Measurements from ENCODE around the gene PCGF1.
A peak's percentile ranks its signal among the peaks of the same experiment; 100 is the strongest.

Gene PCGF1

DNA sequence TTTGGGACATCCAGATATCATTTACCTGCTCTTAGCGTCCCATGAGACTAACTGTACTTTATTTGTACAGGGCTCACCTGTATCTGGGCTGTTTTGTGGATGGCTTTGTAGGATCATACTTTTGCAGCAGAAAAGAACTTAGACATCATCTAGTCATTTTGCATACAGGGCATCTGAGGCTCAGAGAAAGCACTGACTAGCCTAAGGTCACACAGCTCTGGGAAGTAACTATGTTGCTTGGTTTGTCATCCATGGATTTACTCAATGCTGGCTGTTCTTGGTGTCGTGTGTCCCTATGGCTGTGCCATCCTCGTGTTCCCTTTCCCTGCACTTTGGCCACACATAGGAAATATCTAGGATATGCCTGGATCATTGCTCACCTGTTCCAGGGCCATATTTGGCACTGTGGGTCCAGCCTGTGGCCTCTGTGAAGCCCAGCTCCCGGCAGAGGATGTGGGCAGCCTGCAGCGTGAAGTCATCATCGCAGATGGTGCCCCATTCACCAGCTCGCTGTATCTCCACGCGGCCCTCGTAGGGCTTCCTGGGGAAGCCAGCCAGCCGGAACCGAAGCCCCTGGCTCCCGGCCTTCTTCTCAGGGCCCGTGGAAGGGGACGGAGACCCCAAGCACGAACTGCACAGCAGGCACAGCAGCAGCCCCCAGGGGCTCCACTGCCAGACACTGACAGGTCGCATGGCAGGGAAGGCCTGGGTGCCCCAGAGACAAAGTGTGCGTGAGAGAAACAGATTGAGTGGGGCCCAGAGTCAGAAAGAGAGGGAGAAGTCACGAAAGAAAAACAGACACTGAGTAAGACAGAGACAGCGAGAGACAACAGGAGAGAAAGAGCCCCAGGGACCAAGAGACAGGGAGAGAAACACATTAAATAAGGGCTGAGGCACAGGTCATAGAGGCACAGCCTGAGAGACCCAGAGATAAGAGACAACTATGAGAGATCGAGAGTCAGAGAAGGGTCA, 44.7 kb upstream of the PCGF1 start:
- no peak for ATAC-seq
- TF ChIP-seq ESRRG (CRISPR knock-in tag; IDR thresholded peaks at IDR 0.05) (no peak), RARB (CRISPR knock-in tag; IDR thresholded peaks at IDR 0.05) (no peak), CSDC2 (CRISPR knock-in tag; IDR thresholded peaks at IDR 0.05) (no peak), ISL1 (CRISPR knock-in tag; IDR thresholded peaks at IDR 0.05) (no peak), SNAI2 (CRISPR knock-in tag; IDR thresholded peaks at IDR 0.05) (no peak), ARNTL (CRISPR knock-in tag; IDR thresholded peaks at IDR 0.05; ENCODE audit: borderline replicate concordance, low read depth) (no peak), ZFP3 (CRISPR knock-in tag; IDR thresholded peaks at IDR 0.05) (no peak)
- TF ChIP-seq, protein P1, sequence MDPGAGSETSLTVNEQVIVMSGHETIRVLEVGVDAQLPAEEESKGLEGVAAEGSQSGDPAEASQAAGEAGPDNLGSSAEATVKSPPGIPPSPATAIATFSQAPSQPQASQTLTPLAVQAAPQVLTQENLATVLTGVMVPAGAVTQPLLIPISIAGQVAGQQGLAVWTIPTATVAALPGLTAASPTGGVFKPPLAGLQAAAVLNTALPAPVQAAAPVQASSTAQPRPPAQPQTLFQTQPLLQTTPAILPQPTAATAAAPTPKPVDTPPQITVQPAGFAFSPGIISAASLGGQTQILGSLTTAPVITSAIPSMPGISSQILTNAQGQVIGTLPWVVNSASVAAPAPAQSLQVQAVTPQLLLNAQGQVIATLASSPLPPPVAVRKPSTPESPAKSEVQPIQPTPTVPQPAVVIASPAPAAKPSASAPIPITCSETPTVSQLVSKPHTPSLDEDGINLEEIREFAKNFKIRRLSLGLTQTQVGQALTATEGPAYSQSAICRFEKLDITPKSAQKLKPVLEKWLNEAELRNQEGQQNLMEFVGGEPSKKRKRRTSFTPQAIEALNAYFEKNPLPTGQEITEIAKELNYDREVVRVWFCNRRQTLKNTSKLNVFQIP (CRISPR knock-in tag; IDR thresholded peaks at IDR 0.05; ENCODE audit: borderline replicate concordance, low read depth): no peak

DNA sequence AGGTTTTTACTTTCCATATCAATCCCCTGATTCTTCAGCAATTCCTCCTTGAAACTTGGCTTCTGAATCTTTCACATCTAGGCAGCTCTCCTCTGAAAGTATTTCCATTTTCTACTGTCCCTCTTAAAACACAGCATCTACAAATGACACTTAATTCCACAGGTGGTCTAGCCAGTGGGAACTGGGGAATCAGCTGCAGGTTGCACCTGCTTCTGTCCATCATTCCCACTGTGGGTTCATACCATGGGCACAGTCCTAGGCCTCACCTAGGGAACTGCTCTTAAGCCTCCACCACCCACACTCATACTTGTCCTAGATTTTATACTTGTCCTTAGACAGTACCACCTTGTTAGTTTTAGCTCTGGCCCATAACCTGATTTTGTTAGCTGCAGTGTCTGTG, 44.0 kb upstream of the PCGF1 start:
- ATAC-seq: no peak
- no peak for TF ChIP-seq BACH2 (CRISPR knock-in tag; IDR thresholded peaks at IDR 0.05; ENCODE audit: borderline replicate concordance)
- no peak for TF ChIP-seq OSR1 (CRISPR knock-in tag; IDR thresholded peaks at IDR 0.05)
- TF ChIP-seq ZFP3 (CRISPR knock-in tag; IDR thresholded peaks at IDR 0.05): no peak

DNA sequence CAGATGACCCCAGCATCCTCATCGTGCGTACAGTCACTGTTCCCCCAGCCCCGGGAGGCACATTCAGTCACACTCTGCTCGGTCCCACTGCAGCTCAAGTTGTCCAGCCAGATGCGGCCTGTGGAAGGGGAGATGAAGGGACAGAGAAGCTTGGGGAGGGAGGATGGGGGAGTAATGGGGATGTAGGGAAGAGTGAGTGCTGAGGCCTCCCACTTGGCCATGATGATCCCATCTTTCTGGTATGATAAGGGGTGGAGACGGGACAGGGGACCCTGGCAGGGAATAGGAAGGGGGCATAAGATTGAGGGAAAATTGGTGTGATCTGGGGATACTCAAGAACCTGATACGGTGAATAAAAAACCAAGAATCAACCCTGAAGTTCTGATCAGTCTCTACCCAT, 42.7 kb upstream of the PCGF1 start:
- ATAC-seq: no peak
- TF ChIP-seq ZC3H10 (CRISPR knock-in tag; IDR thresholded peaks at IDR 0.05): no peak
- TF ChIP-seq TOX (CRISPR knock-in tag; IDR thresholded peaks at IDR 0.05; ENCODE audit: borderline replicate concordance): no peak
- no peak for TF ChIP-seq ISL1 (CRISPR knock-in tag; IDR thresholded peaks at IDR 0.05)
- TF ChIP-seq ZFP30 (CRISPR knock-in tag; IDR thresholded peaks at IDR 0.05): no peak
- TF ChIP-seq SNAI2 (CRISPR knock-in tag; IDR thresholded peaks at IDR 0.05): no peak
- TF ChIP-seq, protein P2, sequence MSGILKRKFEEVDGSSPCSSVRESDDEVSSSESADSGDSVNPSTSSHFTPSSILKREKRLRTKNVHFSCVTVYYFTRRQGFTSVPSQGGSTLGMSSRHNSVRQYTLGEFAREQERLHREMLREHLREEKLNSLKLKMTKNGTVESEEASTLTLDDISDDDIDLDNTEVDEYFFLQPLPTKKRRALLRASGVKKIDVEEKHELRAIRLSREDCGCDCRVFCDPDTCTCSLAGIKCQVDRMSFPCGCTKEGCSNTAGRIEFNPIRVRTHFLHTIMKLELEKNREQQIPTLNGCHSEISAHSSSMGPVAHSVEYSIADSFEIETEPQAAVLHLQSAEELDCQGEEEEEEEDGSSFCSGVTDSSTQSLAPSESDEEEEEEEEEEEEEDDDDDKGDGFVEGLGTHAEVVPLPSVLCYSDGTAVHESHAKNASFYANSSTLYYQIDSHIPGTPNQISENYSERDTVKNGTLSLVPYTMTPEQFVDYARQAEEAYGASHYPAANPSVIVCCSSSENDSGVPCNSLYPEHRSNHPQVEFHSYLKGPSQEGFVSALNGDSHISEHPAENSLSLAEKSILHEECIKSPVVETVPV (CRISPR knock-in tag; IDR thresholded peaks at IDR 0.05): no peak
- no peak for TF ChIP-seq OSR1 (CRISPR knock-in tag; IDR thresholded peaks at IDR 0.05)
- TF ChIP-seq ZNF70 (CRISPR knock-in tag; IDR thresholded peaks at IDR 0.05): no peak
- TF ChIP-seq ZFP3 (CRISPR knock-in tag; IDR thresholded peaks at IDR 0.05): no peak
- TF ChIP-seq, protein P3, sequence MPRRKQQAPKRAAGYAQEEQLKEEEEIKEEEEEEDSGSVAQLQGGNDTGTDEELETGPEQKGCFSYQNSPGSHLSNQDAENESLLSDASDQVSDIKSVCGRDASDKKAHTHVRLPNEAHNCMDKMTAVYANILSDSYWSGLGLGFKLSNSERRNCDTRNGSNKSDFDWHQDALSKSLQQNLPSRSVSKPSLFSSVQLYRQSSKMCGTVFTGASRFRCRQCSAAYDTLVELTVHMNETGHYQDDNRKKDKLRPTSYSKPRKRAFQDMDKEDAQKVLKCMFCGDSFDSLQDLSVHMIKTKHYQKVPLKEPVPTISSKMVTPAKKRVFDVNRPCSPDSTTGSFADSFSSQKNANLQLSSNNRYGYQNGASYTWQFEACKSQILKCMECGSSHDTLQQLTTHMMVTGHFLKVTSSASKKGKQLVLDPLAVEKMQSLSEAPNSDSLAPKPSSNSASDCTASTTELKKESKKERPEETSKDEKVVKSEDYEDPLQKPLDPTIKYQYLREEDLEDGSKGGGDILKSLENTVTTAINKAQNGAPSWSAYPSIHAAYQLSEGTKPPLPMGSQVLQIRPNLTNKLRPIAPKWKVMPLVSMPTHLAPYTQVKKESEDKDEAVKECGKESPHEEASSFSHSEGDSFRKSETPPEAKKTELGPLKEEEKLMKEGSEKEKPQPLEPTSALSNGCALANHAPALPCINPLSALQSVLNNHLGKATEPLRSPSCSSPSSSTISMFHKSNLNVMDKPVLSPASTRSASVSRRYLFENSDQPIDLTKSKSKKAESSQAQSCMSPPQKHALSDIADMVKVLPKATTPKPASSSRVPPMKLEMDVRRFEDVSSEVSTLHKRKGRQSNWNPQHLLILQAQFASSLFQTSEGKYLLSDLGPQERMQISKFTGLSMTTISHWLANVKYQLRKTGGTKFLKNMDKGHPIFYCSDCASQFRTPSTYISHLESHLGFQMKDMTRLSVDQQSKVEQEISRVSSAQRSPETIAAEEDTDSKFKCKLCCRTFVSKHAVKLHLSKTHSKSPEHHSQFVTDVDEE (CRISPR knock-in tag; IDR thresholded peaks at IDR 0.05): no peak
- TF ChIP-seq CREB5 (CRISPR knock-in tag; IDR thresholded peaks at IDR 0.05; ENCODE audit: low read depth): no peak
- no peak for TF ChIP-seq RARB (CRISPR knock-in tag; IDR thresholded peaks at IDR 0.05)
- TF ChIP-seq ARNTL (CRISPR knock-in tag; IDR thresholded peaks at IDR 0.05; ENCODE audit: borderline replicate concordance, low read depth): no peak

- peak; percentile 64 for ATAC-seq
- TF ChIP-seq, protein P3 (CRISPR knock-in tag; IDR thresholded peaks at IDR 0.05): no peak
- no peak for TF ChIP-seq ISL1 (CRISPR knock-in tag; IDR thresholded peaks at IDR 0.05)
- TF ChIP-seq CREB5 (CRISPR knock-in tag; IDR thresholded peaks at IDR 0.05; ENCODE audit: low read depth): no peak
- TF ChIP-seq TCF4 (CRISPR knock-in tag; IDR thresholded peaks at IDR 0.05; ENCODE audit: borderline replicate concordance): no peak
- TF ChIP-seq ZNF565 (CRISPR knock-in tag; conservative IDR thresholded peaks at IDR 0.05; ENCODE audit: low read depth): no peak
- TF ChIP-seq, protein P2 (CRISPR knock-in tag; IDR thresholded peaks at IDR 0.05): no peak
- TF ChIP-seq ZFP30 (CRISPR knock-in tag; IDR thresholded peaks at IDR 0.05): no peak
These were observed 41.7 kb upstream of the PCGF1 start for GRCh38 chr2:74548900-74549826.

Measured in SK-N-SH treated with all-trans-retinoic acid at 6 μM for 48 hours (cell line).